CD4-positive, alpha-beta T cell (primary cell): Measurements from ENCODE around the gene AAK1. TPM values are rescaled to one million over a fixed set of nuclear protein-coding genes. Genes with fewer than 3 reads are reported as not detected.

ENCODE experiments used
- ATAC-seq: fragments of 200-7000 bp; cut with Tn5 transposase; one replicate; pipeline ENCODE4 v1.10.0; 2022; ENCODE audit warnings: mild to moderate bottlenecking; ENCODE audit not compliant: poor library complexity
- CTCF ChIA-PET: fragments of 350-600 bp; sonication (Branson Sonifier 250); formaldehyde crosslinking; loops from one replicate; lab custom pipeline; 2021; ENCODE audit warnings: antibody characterized with exemption, inconsistent platforms; lab: Charles Lee
- POLR2A ChIA-PET: fragments of 350-600 bp; sonication (Branson Sonifier 250); formaldehyde crosslinking; loops from one replicate; lab custom pipeline; 2021; ENCODE audit warnings: antibody characterized with exemption, inconsistent platforms; lab: Charles Lee
- DNase-seq, 14 experiments: peaks; one replicate each; pipeline ENCODE4 v3.0.0-alpha.2; 2013 to 2020; ENCODE audit warnings: mixed read lengths in 2 of 14
- H3K27ac ChIP-seq, 2 donors: one replicate each; pipeline versions ENCODE4 v1.5.1 to v1.7.0; 2013; ENCODE audit warnings: low read length in 2 of 2, low read depth in 1 of 2, mild to moderate bottlenecking in 1 of 2
- H3K27me3 ChIP-seq, 2 experiments: 1 replicate in 1 of 2; 2 replicates in 1 of 2; pipeline versions ENCODE4 v1.6.1 to v1.7.0; 2013; ENCODE audit warnings: low read length in 2 of 2, control low read depth in 1 of 2, mild to moderate bottlenecking in 1 of 2, moderate library complexity in 1 of 2; ENCODE audit not compliant: insufficient read depth in 2 of 2, control insufficient read depth in 1 of 2
- H3K36me3 ChIP-seq: one replicate; pipeline ENCODE4 v1.6.1; 2013; ENCODE audit warnings: low read length, control low read depth; ENCODE audit not compliant: insufficient read depth
- H3K4me1 ChIP-seq: one replicate; pipeline ENCODE4 v1.6.1; 2013; ENCODE audit warnings: low read length, control low read depth; ENCODE audit not compliant: insufficient read depth
- H3K4me3 ChIP-seq: one replicate; pipeline ENCODE4 v1.5.1; 2013; ENCODE audit warnings: mild to moderate bottlenecking, low read length, moderate library complexity
- H3K9me3 ChIP-seq, 2 experiments: 1 replicate in 1 of 2; 2 replicates in 1 of 2; pipeline versions ENCODE4 v1.6.1 to v1.7.0; 2013; ENCODE audit warnings: low read length in 2 of 2, mild to moderate bottlenecking in 2 of 2, control low read depth in 1 of 2, moderate library complexity in 1 of 2; ENCODE audit not compliant: control insufficient read depth in 1 of 2, insufficient read depth in 1 of 2
- H3K27ac Mint-ChIP-seq: one replicate; pipeline ENCODE4 v1.8.0; 2020; ENCODE audit warnings: mixed read lengths
- H3K27me3 Mint-ChIP-seq: one replicate; pipeline ENCODE4 v1.8.0; 2021; ENCODE audit warnings: mixed read lengths
- H3K36me3 Mint-ChIP-seq: one replicate; pipeline ENCODE4 v1.8.0; 2021; ENCODE audit warnings: low read depth, mixed read lengths
- H3K4me1 Mint-ChIP-seq: one replicate; pipeline ENCODE4 v1.8.0; 2021; ENCODE audit warnings: low read depth, mixed read lengths
- H3K4me3 Mint-ChIP-seq: one replicate; pipeline ENCODE4 v1.8.0; 2020; ENCODE audit warnings: mild to moderate bottlenecking, mixed read lengths
- H3K9me3 Mint-ChIP-seq: one replicate; pipeline ENCODE4 v1.8.0; 2020; ENCODE audit warnings: mixed read lengths
- CTCF ChIP-seq: fragments of 200-600 bp; IDR thresholded peaks from one replicate; pipeline ENCODE4 v1.8.0; 2022; ENCODE audit warnings: antibody characterized with exemption, mild to moderate bottlenecking
- intact Hi-C, 2 experiments: fragments of 100-400 bp; cut with DNase I in 1 of 2; cut with micrococcal nuclease in 1 of 2; formaldehyde crosslinking; loops; one replicate each; pipeline versions ENCODE4 v1.15.1 to v1.9.0; 2023 to 2025; cut with DNase I, micrococcal nuclease
- total RNA-seq, 174 experiments: library from RNA in 2 of 174; stranded (reverse) in 2 of 174; gene quantifications; one replicate each; pipeline ENCODE4 v1.2.3 and lab custom pipeline; 2021 to 2026

The AAK1 gene
- total RNA-seq, 2 experiments from 2014 or later: 201 to 208 TPM

GRCh38 chr2:69434753-69435152 lies 208.8 kb downstream of the AAK1 start:
- ATAC-seq (no peak), DNase-seq (no peak)
- Histone ChIP-seq H3K4me3 (no peak overlapping the region), H3K4me1 (peaks cover 19% of the 10 kb centered on the region), H3K27ac (no peak overlapping the region), H3K36me3 (peaks cover 23% of the 10 kb centered on the region), H3K27me3 (no peaks in the 10 kb centered on the region), H3K9me3 (no peaks in the 10 kb centered on the region)
- H3K4me1 Mint-ChIP-seq: peaks cover 47% of the 10 kb centered on the region
- peaks cover 36% of the 10 kb centered on the region for H3K36me3 Mint-ChIP-seq
- H3K4me3 Mint-ChIP-seq: peak overlapping the region; percentile 72
- ChIA-PET CTCF (no interaction called here), POLR2A (no interaction called here)
- H3K27ac Mint-ChIP-seq: peak overlapping the region; percentile 64
- no peaks in the 10 kb centered on the region for H3K27me3 Mint-ChIP-seq
- intact Hi-C loops: loop anchor here (5.0 kb wide), 3 partner anchors 138 to 278 kb away; partner anchors contain the start of gene AAK1 (in 1 of the 2)
- peaks cover 2% of the 10 kb centered on the region for H3K9me3 Mint-ChIP-seq
- no peak for TF ChIP-seq CTCF

DNA sequence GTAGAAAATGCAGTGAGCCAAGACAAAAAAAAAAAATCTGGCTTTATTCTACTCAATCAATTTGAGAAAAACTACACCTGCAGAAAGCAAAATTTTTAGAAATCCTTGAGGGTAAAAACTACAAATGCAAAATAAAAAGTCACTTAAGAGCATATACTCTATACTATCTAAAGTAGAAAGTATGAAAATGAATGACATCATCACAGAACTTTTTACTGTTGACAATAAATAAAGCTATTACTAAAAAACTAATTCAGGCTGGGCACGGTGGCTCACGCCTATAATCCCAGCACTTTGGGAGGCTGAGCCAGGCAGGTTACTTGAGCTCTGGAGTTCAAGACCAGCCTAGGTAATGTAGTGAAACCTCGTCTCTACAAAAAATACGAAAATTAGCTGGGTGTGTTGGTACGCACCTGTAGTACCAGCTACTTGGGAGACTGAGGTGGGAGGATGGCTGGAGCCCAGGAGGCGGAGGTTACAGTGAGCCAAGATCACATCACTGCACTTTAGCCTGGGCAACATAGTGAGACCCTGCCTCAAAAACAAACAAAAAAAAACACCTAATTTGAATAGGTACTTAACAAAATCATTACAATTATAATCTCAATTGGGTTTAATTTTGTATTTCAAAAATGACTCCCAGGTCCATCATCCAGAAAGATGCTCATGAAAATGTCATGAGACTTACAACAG lies 213.9 kb downstream of the AAK1 start:
- H3K9me3 Mint-ChIP-seq: no peaks in the 10 kb centered on the region
- Histone ChIP-seq H3K9me3 (no peaks in the 10 kb centered on the region), H3K27me3 (no peaks in the 10 kb centered on the region), H3K27ac (no peak overlapping the region), H3K4me1 (no peaks in the 10 kb centered on the region), H3K4me3 (no peak overlapping the region), H3K36me3 (peaks cover 45% of the 10 kb centered on the region)
- no peak overlapping the region for H3K27ac Mint-ChIP-seq
- H3K27me3 Mint-ChIP-seq: no peaks in the 10 kb centered on the region
- intact Hi-C loops: no loop called here
- H3K4me3 Mint-ChIP-seq: no peak overlapping the region
- ATAC-seq (no peak), DNase-seq (no peak)
- ChIA-PET POLR2A (interaction anchor here (2.0 kb wide), 1 partner anchor 8 kb away, joined by 6 read pairs; the partner anchor contains the start of gene NFU1), CTCF (interaction anchor here (0.6 kb wide), 1 partner anchor 22 kb away, joined by 3 read pairs; no protein-coding TSS in a partner anchor)
- peaks cover 37% of the 10 kb centered on the region for H3K36me3 Mint-ChIP-seq
- no peak for TF ChIP-seq CTCF
- peaks cover 7% of the 10 kb centered on the region for H3K4me1 Mint-ChIP-seq

DNA sequence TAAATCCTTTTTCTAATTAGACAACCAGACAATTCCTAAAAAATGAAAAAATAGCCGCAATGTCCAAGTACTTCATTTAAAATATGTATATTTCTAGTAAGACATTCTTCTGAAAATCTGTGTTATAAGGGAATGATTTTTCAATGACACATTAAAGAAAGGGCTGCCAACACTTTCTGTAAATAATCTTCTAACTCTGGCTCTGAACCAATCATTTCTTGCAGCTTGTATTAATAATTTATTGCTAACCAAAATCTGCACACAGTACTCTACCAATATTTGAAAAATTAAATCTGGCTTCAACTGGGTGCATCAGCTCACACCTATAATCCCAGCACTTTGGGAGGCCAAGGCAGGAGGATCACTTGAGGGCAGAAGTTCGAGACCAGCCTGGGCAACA lies 214.6 kb downstream of the AAK1 start:
- peaks cover 49% of the 10 kb centered on the region for H3K36me3 ChIP-seq
- Mint-ChIP-seq H3K9me3 (no peaks in the 10 kb centered on the region), H3K27ac (no peak overlapping the region), H3K27me3 (no peaks in the 10 kb centered on the region), H3K4me3 (no peak overlapping the region), H3K36me3 (peaks cover 37% of the 10 kb centered on the region), H3K4me1 (peaks cover 4% of the 10 kb centered on the region)
- intact Hi-C loops: no loop called here
- no peak overlapping the region for H3K4me3 ChIP-seq
- no peak for DNase-seq
- CTCF ChIA-PET: interaction anchor here (0.6 kb wide), 1 partner anchor 22 kb away, joined by 3 read pairs; no protein-coding TSS in a partner anchor
- POLR2A ChIA-PET: interaction anchor here (0.6 to 2.0 kb wide), 2 partner anchors 9 to 780 kb away, joined by 4 to 6 read pairs; partner anchors contain the start of gene NFU1
- ATAC-seq: no peak
- H3K27me3 ChIP-seq: no peaks in the 10 kb centered on the region
- no peak overlapping the region for H3K27ac ChIP-seq
- H3K4me1 ChIP-seq: no peaks in the 10 kb centered on the region
- no peaks in the 10 kb centered on the region for H3K9me3 ChIP-seq
- TF ChIP-seq CTCF: no peak
